GM18502 (cell line): ENCODE results near the gene GAS7.

Experiments used
- ATAC-seq: cut with Tn5 transposase; IDR thresholded peaks from one replicate; pipeline ENCODE4 v1.9.1; 2021; ENCODE audit warnings: mild to moderate bottlenecking; ENCODE audit not compliant: unreplicated experiment, poor library complexity

Gene GAS7

GRCh38 chr17:9959377-9959981, 238.9 kb downstream of the GAS7 start:
- ATAC-seq = no peak

- ATAC-seq = no peak
Measured at GRCh38 chr17:9958586-9959281, 239.7 kb downstream of the GAS7 start.

GRCh38 chr17:9957244-9957643, 241.2 kb downstream of the GAS7 start:
- ATAC-seq = no peak

GRCh38 chr17:9956474-9957131, 241.8 kb downstream of the GAS7 start:
- no peak for ATAC-seq

- no peak for ATAC-seq
Measured at GRCh38 chr17:9953492-9953891, 244.9 kb downstream of the GAS7 start.

GRCh38 chr17:9951803-9952202, 246.6 kb downstream of the GAS7 start:
- no peak for ATAC-seq

GRCh38 chr17:9948928-9949327, 249.5 kb downstream of the GAS7 start:
- no peak for ATAC-seq

GRCh38 chr17:9944704-9945103, 253.7 kb downstream of the GAS7 start:
- no peak for ATAC-seq

- no peak for ATAC-seq
Measured at GRCh38 chr17:9943343-9943742, 255.1 kb downstream of the GAS7 start.

- ATAC-seq = no peak
Measured at GRCh38 chr17:9942885-9943284, 255.5 kb downstream of the GAS7 start.

- ATAC-seq = no peak
Measured at GRCh38 chr17:9941305-9941704, 257.1 kb downstream of the GAS7 start.

- no peak for ATAC-seq
Measured at GRCh38 chr17:9940841-9941240, 257.6 kb downstream of the GAS7 start.

- ATAC-seq = no peak
Measured at GRCh38 chr17:9938764-9939163, 259.6 kb downstream of the GAS7 start.

- ATAC-seq = no peak
Measured at GRCh38 chr17:9937901-9938300, 260.5 kb downstream of the GAS7 start.

- no peak for ATAC-seq
Measured at GRCh38 chr17:9937241-9937761, 261.1 kb downstream of the GAS7 start.

GRCh38 chr17:9936095-9936494, 262.3 kb downstream of the GAS7 start:
- ATAC-seq = no peak

- ATAC-seq = no peak
Measured at GRCh38 chr17:9935408-9935807, 263.0 kb downstream of the GAS7 start.

- no peak for ATAC-seq
Measured at GRCh38 chr17:9934331-9934730, 264.1 kb downstream of the GAS7 start.

- ATAC-seq = no peak
Measured at GRCh38 chr17:9932491-9932890, 265.9 kb downstream of the GAS7 start.

- no peak for ATAC-seq
Measured at GRCh38 chr17:9931144-9931741, 267.2 kb downstream of the GAS7 start.

GRCh38 chr17:9929871-9930270, 268.5 kb downstream of the GAS7 start:
- ATAC-seq = no peak
